OCI-LY3 (cell line): ENCODE data around the gene MORN5.

Experiments used
- CTCF ChIP-seq: fragments of 200-600, 300-600 bp; sonication (generic); IDR thresholded peaks from 2 replicates; pipeline ENCODE4 v1.5.1; 2014; ENCODE audit warnings: antibody characterized with exemption, low read length, low read depth
- EZH2phosphoT487 ChIP-seq: fragments of 200-600 bp; shearing (Covaris generic); IDR thresholded peaks from 2 replicates; pipeline ENCODE4 v1.6.1; 2018; ENCODE audit warnings: antibody characterized with exemption, mixed run types, low read depth

GRCh38 chr9:122205176-122205575 lies 45.5 kb downstream of the MORN5 start:
- TF ChIP-seq CTCF (no peak), EZH2phosphoT487 (no peak)
